Measurements from ENCODE around the gene OBP2A. TPM values are rescaled to one million over a fixed set of nuclear protein-coding genes. Genes with fewer than 3 reads are reported as not detected.

The OBP2A gene
- total RNA-seq, 1 experiment from 2014 or later: not detected

DNA sequence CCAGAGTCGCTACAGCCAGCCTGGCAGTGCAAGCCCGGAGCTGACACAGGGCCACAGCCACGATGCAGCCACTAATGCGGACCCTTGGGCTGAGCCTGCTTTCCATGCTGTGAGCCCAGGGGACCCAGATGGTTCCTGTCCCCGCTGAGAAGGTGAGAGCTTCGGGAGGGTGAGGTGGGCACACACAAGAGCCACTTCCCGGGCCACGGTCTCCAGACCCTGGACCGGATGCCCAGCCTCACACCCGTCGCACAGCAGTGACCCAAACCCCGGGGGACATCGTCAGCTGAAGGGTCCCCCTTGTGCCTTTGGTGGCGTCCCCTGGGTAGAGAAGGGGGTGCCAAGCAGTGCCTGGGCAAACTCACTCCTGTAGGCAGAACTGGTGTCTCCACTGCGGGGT, 29.0 kb downstream of the OBP2A start:
- peaks cover 31% of the 10 kb centered on the region for H3K27me3 ChIP-seq (ENCODE audit: insufficient read depth, low read length)
- H2AFZ ChIP-seq (ENCODE audit: low read depth, low read length, poor library complexity, severe bottlenecking): no peak overlapping the region
- ChIA-PET CTCF (no interaction called here), POLR2A (no interaction called here), RAD21 (ENCODE audit: low non-redundant PET in 1 of 2, low total read pairs in 2 of 2, uncharacterized antibody in 2 of 2, unreplicated experiment in 2 of 2) (no interaction called here)
- no peak overlapping the region for H3K4me2 ChIP-seq (ENCODE audit: low read length)
- no peaks in the 10 kb centered on the region for H3K36me3 ChIP-seq (ENCODE audit: control insufficient read depth in 1 of 2, insufficient read depth in 2 of 2, low read length in 2 of 2)
- H3K9me3 ChIP-seq (ENCODE audit: control insufficient read depth in 1 of 2, insufficient read depth in 1 of 2, low read depth in 1 of 2, low read length in 2 of 2): no peaks in the 10 kb centered on the region
- ATAC-seq (no peak), DNase-seq (ENCODE audit: low read depth, low spot score) (no peak)
- H3K79me2 ChIP-seq (ENCODE audit: insufficient read depth, low read length): no peaks in the 10 kb centered on the region
- TF ChIP-seq EGR1 (IDR thresholded peaks at IDR 0.05; ENCODE audit: low read depth) (no peak), SIN3A (IDR thresholded peaks at IDR 0.05; ENCODE audit: low read depth) (no peak), FOSL1 (IDR thresholded peaks at IDR 0.05; ENCODE audit: low read depth) (no peak), ZFX (IDR thresholded peaks at IDR 0.05) (no peak), POLR2AphosphoS5 (IDR thresholded peaks at IDR 0.05; ENCODE audit: low read depth, low read length) (no peak), CBX3 (IDR thresholded peaks at IDR 0.05; ENCODE audit: low read depth) (no peak), TCF7L2 (IDR thresholded peaks at IDR 0.05; ENCODE audit: borderline replicate concordance, extremely low read depth, insufficient read depth, insufficient read length) (no peak), SP1 (IDR thresholded peaks at IDR 0.05; ENCODE audit: low read depth) (no peak), EZH2phosphoT487 (IDR thresholded peaks at IDR 0.05; ENCODE audit: borderline replicate concordance) (no peak), ZNF274 (IDR thresholded peaks at IDR 0.05; ENCODE audit: low read depth, low read length) (no peak), YY1 (IDR thresholded peaks at IDR 0.05; ENCODE audit: extremely low read depth, insufficient replicate concordance, low read depth, low read length) (no peak)
- TF ChIP-seq, protein P1, sequence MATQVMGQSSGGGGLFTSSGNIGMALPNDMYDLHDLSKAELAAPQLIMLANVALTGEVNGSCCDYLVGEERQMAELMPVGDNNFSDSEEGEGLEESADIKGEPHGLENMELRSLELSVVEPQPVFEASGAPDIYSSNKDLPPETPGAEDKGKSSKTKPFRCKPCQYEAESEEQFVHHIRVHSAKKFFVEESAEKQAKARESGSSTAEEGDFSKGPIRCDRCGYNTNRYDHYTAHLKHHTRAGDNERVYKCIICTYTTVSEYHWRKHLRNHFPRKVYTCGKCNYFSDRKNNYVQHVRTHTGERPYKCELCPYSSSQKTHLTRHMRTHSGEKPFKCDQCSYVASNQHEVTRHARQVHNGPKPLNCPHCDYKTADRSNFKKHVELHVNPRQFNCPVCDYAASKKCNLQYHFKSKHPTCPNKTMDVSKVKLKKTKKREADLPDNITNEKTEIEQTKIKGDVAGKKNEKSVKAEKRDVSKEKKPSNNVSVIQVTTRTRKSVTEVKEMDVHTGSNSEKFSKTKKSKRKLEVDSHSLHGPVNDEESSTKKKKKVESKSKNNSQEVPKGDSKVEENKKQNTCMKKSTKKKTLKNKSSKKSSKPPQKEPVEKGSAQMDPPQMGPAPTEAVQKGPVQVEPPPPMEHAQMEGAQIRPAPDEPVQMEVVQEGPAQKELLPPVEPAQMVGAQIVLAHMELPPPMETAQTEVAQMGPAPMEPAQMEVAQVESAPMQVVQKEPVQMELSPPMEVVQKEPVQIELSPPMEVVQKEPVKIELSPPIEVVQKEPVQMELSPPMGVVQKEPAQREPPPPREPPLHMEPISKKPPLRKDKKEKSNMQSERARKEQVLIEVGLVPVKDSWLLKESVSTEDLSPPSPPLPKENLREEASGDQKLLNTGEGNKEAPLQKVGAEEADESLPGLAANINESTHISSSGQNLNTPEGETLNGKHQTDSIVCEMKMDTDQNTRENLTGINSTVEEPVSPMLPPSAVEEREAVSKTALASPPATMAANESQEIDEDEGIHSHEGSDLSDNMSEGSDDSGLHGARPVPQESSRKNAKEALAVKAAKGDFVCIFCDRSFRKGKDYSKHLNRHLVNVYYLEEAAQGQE (IDR thresholded peaks at IDR 0.05; ENCODE audit: low read depth): no peak
- TF ChIP-seq, protein P2, sequence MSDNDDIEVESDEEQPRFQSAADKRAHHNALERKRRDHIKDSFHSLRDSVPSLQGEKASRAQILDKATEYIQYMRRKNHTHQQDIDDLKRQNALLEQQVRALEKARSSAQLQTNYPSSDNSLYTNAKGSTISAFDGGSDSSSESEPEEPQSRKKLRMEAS (IDR thresholded peaks at IDR 0.05): no peak
- TF ChIP-seq, protein P3, sequence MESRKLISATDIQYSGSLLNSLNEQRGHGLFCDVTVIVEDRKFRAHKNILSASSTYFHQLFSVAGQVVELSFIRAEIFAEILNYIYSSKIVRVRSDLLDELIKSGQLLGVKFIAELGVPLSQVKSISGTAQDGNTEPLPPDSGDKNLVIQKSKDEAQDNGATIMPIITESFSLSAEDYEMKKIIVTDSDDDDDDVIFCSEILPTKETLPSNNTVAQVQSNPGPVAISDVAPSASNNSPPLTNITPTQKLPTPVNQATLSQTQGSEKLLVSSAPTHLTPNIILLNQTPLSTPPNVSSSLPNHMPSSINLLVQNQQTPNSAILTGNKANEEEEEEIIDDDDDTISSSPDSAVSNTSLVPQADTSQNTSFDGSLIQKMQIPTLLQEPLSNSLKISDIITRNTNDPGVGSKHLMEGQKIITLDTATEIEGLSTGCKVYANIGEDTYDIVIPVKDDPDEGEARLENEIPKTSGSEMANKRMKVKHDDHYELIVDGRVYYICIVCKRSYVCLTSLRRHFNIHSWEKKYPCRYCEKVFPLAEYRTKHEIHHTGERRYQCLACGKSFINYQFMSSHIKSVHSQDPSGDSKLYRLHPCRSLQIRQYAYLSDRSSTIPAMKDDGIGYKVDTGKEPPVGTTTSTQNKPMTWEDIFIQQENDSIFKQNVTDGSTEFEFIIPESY (IDR thresholded peaks at IDR 0.05; ENCODE audit: extremely low read depth, insufficient replicate concordance, low read length): no peak
- no peak overlapping the region for H3K27ac ChIP-seq (ENCODE audit: low read depth, low read length)
- H3K9me2 ChIP-seq (ENCODE audit: insufficient read depth): no peaks in the 10 kb centered on the region
- no peak overlapping the region for H3K9ac ChIP-seq (ENCODE audit: low read length)
- H3K4me3 ChIP-seq (replicated peaks in 1 of 2; ENCODE audit: low read depth in 1 of 2, low read length in 2 of 2): no peak overlapping the region
- BruUV-seq (replicated peaks): no TSS peak
- H4K20me1 ChIP-seq (ENCODE audit: insufficient read depth): no peaks in the 10 kb centered on the region
- intact Hi-C loops (cut with micrococcal nuclease): no loop called here
- no peaks in the 10 kb centered on the region for H3K4me1 ChIP-seq (ENCODE audit: control insufficient read depth in 1 of 2, insufficient read depth in 2 of 2, low read length in 2 of 2)
